Skin of body (tissue), 2 donors: ENCODE data around the gene SIVA1. TPM values are rescaled to one million over a fixed set of nuclear protein-coding genes. Genes with fewer than 3 reads are reported as not detected.

Experiments used
- DNase-seq: peaks from one replicate; lab custom pipeline; 2025; lab: John Stamatoyannopoulos, UW
- total RNA-seq: library from RNA; depleted of rRNA; stranded (reverse); fragments of >200 nt; gene quantifications from one replicate; pipeline ENCODE4 v1.2.3, GENCODE V29; 2014

Gene SIVA1
- total RNA-seq, 1 donor from 2014 or later, result 40.1 TPM

- DNase-seq, result no peak
Measured at GRCh38 chr14:104770851-104771272, 17.9 kb downstream of the SIVA1 start.

GRCh38 chr14:104771374-104771773, 18.4 kb downstream of the SIVA1 start:
- DNase-seq, result no peak

- DNase-seq, result no peak
Measured at GRCh38 chr14:104771918-104772706, 19.2 kb downstream of the SIVA1 start.

- DNase-seq, result no peak
Measured at GRCh38 chr14:104772707-104773504, 20.0 kb downstream of the SIVA1 start.

GRCh38 chr14:104773505-104774452, 20.8 kb downstream of the SIVA1 start:
- no peak for DNase-seq

GRCh38 chr14:104774453-104775072, 21.6 kb downstream of the SIVA1 start:
- no peak for DNase-seq

GRCh38 chr14:104775073-104775489, 22.1 kb downstream of the SIVA1 start:
- no peak for DNase-seq

- no peak for DNase-seq
Measured at GRCh38 chr14:104776481-104776880, 23.5 kb downstream of the SIVA1 start.

GRCh38 chr14:104776961-104777807, 24.2 kb downstream of the SIVA1 start:
- no peak for DNase-seq

- DNase-seq, result no peak
Measured at GRCh38 chr14:104777808-104778249, 24.9 kb downstream of the SIVA1 start.

GRCh38 chr14:104778694-104779331, 25.9 kb downstream of the SIVA1 start:
- DNase-seq, result no peak

GRCh38 chr14:104779776-104780512, 27.0 kb downstream of the SIVA1 start:
- no peak for DNase-seq

- DNase-seq, result no peak
Measured at GRCh38 chr14:104780513-104781030, 27.6 kb downstream of the SIVA1 start.

GRCh38 chr14:104781271-104782077, 28.5 kb downstream of the SIVA1 start:
- no peak for DNase-seq

GRCh38 chr14:104782086-104782807, 29.3 kb downstream of the SIVA1 start:
- DNase-seq, result no peak

- DNase-seq, result no peak
Measured at GRCh38 chr14:104782808-104783139, 29.8 kb downstream of the SIVA1 start.
